K562 (cell line): ENCODE results near the gene KLF17. TPM values are rescaled to one million over a fixed set of nuclear protein-coding genes. Genes with fewer than 3 reads are reported as not detected.

Experiments used
- C11orf30 ChIP-seq: fragments of 450-650 bp; IDR thresholded peaks from 2 replicates; pipeline ENCODE4 v1.6.1; 2016; ENCODE audit warnings: low read depth, mild to moderate bottlenecking
- CCNT2 ChIP-seq: IDR thresholded peaks from 2 replicates; pipeline ENCODE4 v1.6.1; 2011; ENCODE audit warnings: borderline replicate concordance, low read depth, mild to moderate bottlenecking, moderate library complexity, mixed read lengths, low read length; ENCODE audit not compliant: insufficient read length; ENCODE audit errors: extremely low read depth
- PHTF2 ChIP-seq: fragments of 250-450 bp; sonication (Bioruptor Pico); IDR thresholded peaks from 2 replicates; pipeline ENCODE4 v1.5.0; 2021; ENCODE audit warnings: mild to moderate bottlenecking
- SMAD1 ChIP-seq: fragments of 150-350 bp; IDR thresholded peaks from 2 replicates; pipeline ENCODE4 v1.6.1; 2014; ENCODE audit warnings: low read length, low read depth; ENCODE audit not compliant: partially characterized antibody
- SMARCC2 ChIP-seq: fragments of 450-650 bp; IDR thresholded peaks from 2 replicates; pipeline ENCODE4 v1.6.1; 2017; ENCODE audit warnings: antibody characterized with exemption, moderate library complexity, mild to moderate bottlenecking, low read depth
- SRSF9 ChIP-seq: fragments of 200-400 bp; formaldehyde crosslinking; IDR thresholded peaks from 2 replicates; pipeline ENCODE4 v1.6.1; 2017; ENCODE audit warnings: low read depth, low read length, borderline replicate concordance
- ZFPM2 ChIP-seq: fragments of 250-450 bp; sonication (Bioruptor Pico); IDR thresholded peaks from 2 replicates; pipeline ENCODE4 v1.5.1; 2022; ENCODE audit warnings: mild to moderate bottlenecking
- ZKSCAN1 ChIP-seq: fragments of 150-350 bp; IDR thresholded peaks from 2 replicates; pipeline ENCODE4 v1.6.1; 2016; ENCODE audit warnings: low read depth, low read length
- ZNF140 ChIP-seq: fragments of 250-450 bp; sonication (Bioruptor Pico); IDR thresholded peaks from 2 replicates; pipeline ENCODE4 v1.8.0; 2021; ENCODE audit warnings: moderate library complexity, mild to moderate bottlenecking, inconsistent platforms
- ZNF316 ChIP-seq: fragments of 450-650 bp; IDR thresholded peaks from 2 replicates; pipeline ENCODE4 v1.6.1; 2016
- ZNF408 ChIP-seq: fragments of 250-450 bp; sonication (Bioruptor Pico); IDR thresholded peaks from 2 replicates; pipeline ENCODE4 v1.4.0; 2020; ENCODE audit warnings: low read depth, mild to moderate bottlenecking, moderate library complexity
- ZNF830 ChIP-seq: fragments of 250-450 bp; sonication (Bioruptor Pico); IDR thresholded peaks from 2 replicates; pipeline ENCODE4 v1.5.0; 2021; ENCODE audit warnings: mild to moderate bottlenecking
- polyA plus RNA-seq, 8 experiments: library from polyadenylated mRNA; depleted of rRNA in 4 of 8; stranded (reverse) in 5 of 8; unstranded in 3 of 8; fragments of >200 nt; fragmentation: Nextera tagmentation in 2 of 8; fragmentation: Illumina TruSeq in 1 of 8; extraction: Ambion mirVana in 2 of 8; extraction: Trizol in 1 of 8; gene quantifications; 2 replicates each; pipeline versions ENCODE4 v1.2.1 to v1.2.3, GENCODE V29; 2011 to 2014; ENCODE audit warnings: inconsistent platforms in 1 of 8, missing spikeins in 1 of 8
- total RNA-seq, 7 experiments: library from RNA; depleted of rRNA in 6 of 7; stranded (reverse); fragments of >200 nt in 6 of 7; fragmentation: Illumina TruSeq in 2 of 7; extraction: Trizol in 2 of 7; gene quantifications; 2 replicates each; pipeline versions ENCODE4 v1.2.1 to v1.2.3, GENCODE V29; 2011 to 2021; ENCODE audit warnings: low replicate concordance in 1 of 7
- TF ChIP-seq, protein P1 (sequence below), 2 experiments: fragments of 450-650 bp; IDR thresholded peaks; 2 replicates each; pipeline ENCODE4 v1.6.1; 2016; ENCODE audit warnings: mild to moderate bottlenecking in 2 of 2, borderline replicate concordance in 1 of 2, low read depth in 1 of 2, moderate library complexity in 1 of 2
- TF ChIP-seq, protein P2 (sequence below), 3 experiments: fragments of 200-800 bp in 1 of 3; sonication (Bioruptor generic) in 1 of 3; sonication (generic) in 1 of 3; formaldehyde crosslinking in 1 of 3; IDR thresholded peaks; 2 replicates each; pipeline versions ENCODE4 v1.6.1 to v1.8.0; 2016 to 2022; ENCODE audit warnings: mild to moderate bottlenecking in 2 of 3, missing compliant biosample characterization in 2 of 3, missing genetic modification characterization in 2 of 3, missing genetic modification reagents in 1 of 3
- TF ChIP-seq, protein P3 (sequence below): fragments of 250-450 bp; sonication (Bioruptor Pico); IDR thresholded peaks from 2 replicates; pipeline ENCODE4 v1.6.1; 2021; ENCODE audit warnings: mild to moderate bottlenecking
- TF ChIP-seq, protein P4 (sequence below): IDR thresholded peaks from 3 replicates; pipeline ENCODE4 v1.6.1; 2011; ENCODE audit warnings: borderline replicate concordance, mild to moderate bottlenecking, moderate library complexity; ENCODE audit not compliant: insufficient read length; ENCODE audit errors: extremely low read depth

Gene KLF17
- total and polyA plus RNA-seq, 9 of the 15 experiments (the other 6 are each of a cell fraction or from before 2014, with no cell fraction given) = 0.01 to 0.24 (median 0.13) TPM; not detected in 6

DNA sequence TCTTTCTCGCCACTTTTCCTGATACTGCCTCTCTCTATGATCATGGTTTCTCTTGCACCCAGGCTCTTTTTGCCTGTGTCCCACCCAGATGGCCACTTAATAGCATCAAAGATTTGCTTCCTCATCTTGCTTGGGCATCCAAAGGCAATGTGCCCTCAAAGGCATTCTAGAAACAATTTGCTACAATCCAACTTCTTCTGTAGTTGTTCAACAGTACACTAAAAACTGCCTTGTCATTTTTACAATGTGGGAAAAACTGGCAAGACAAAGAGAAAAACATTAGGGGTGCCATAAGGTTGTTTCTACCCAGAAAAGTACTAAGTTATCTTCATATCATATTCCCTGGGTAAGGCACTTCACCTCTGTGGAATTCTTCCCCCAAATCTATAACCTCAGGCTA, 39.3 kb downstream of the KLF17 start (continued):
- TF ChIP-seq, protein P1, sequence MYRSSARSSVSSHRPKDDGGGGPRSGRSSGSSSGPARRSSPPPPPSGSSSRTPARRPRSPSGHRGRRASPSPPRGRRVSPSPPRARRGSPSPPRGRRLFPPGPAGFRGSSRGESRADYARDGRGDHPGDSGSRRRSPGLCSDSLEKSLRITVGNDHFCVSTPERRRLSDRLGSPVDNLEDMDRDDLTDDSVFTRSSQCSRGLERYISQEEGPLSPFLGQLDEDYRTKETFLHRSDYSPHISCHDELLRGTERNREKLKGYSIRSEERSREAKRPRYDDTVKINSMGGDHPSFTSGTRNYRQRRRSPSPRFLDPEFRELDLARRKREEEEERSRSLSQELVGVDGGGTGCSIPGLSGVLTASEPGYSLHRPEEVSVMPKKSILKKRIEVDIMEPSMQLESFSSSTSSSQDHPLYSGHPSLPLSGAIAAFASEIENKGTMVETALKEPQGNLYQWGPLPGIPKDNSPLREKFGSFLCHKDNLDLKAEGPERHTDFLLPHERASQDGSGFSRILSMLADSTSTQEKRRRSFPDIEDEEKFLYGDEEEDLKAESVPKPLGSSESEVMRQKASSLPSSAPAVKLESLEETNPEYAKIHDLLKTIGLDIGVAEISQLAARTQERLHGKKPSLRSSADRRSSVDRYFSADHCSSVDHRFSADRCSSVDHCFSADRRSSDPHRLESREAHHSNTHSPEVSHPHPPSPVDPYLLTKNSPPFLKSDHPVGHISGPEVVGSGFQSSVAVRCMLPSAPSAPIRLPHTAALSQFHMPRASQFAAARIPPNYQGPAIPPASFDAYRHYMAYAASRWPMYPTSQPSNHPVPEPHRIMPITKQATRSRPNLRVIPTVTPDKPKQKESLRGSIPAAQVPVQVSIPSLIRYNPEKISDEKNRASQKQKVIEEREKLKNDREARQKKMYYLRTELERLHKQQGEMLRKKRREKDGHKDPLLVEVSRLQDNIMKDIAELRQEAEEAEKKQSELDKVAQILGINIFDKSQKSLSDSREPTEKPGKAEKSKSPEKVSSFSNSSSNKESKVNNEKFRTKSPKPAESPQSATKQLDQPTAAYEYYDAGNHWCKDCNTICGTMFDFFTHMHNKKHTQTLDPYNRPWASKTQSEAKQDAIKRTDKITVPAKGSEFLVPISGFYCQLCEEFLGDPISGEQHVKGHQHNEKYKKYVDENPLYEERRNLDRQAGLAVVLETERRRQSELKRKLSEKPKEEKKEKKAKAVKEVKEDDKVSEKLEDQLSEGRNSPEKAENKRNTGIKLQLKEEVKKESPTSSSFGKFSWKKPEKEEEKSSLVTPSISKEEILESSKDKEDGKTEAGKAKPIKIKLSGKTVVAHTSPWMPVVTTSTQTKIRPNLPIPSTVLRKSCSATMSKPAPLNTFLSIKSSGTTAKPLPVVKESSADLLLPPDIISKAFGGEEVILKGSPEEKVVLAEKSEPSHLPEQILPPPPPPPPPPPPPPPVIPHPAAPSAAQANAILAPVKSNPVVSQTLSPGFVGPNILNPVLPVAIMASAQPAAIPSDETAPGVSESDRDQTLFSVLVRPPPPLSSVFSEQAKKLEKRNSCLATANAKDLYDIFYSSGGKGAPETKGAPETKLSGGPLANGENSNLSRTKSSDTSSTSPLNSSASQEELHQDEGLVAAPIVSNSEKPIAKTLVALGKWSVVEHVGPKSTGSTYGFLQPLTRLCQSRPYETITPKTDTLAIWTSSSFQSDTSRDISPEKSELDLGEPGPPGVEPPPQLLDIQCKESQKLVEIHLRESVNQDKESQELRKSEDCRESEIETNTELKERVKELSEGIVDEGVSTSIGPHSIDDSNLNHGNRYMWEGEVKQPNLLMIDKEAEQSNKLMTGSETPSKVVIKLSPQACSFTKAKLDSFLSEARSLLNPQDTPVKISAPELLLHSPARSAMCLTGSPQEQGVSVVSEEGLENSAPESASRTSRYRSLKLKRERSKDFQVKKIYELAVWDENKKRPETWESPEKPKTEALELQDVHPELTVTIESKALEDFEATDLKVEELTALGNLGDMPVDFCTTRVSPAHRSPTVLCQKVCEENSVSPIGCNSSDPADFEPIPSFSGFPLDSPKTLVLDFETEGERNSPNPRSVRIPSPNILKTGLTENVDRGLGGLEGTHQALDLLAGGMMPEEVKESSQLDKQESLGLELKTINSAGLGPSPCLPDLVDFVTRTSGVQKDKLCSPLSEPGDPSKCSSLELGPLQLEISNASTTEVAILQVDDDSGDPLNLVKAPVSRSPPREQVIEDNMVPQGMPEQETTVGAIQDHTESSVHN (IDR thresholded peaks at IDR 0.05; ENCODE audit: borderline replicate concordance in 1 of 2, low read depth in 1 of 2) = no peak
- TF ChIP-seq CCNT2 (no peak), ZNF140 (CRISPR knock-in tag) (no peak), SRSF9 (no peak), C11orf30 (peak; percentile 55; the same call in 1 of the 2 replicates), ZFPM2 (CRISPR knock-in tag) (no peak), ZNF408 (CRISPR knock-in tag) (no peak), ZKSCAN1 (no peak), SMAD1 (no peak), ZNF316 (peak; percentile 21; the same call in 1 of the 2 replicates), PHTF2 (no peak), ZNF830 (CRISPR knock-in tag) (no peak), SMARCC2 (no peak)
- TF ChIP-seq, protein P2, sequence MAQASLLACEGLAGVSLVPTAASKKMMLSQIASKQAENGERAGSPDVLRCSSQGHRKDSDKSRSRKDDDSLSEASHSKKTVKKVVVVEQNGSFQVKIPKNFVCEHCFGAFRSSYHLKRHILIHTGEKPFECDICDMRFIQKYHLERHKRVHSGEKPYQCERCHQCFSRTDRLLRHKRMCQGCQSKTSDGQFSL (CRISPR knock-in tag; IDR thresholded peaks at IDR 0.05) = no peak
- TF ChIP-seq, protein P2 (tag; IDR thresholded peaks at IDR 0.05) = no peak
- TF ChIP-seq, protein P3, sequence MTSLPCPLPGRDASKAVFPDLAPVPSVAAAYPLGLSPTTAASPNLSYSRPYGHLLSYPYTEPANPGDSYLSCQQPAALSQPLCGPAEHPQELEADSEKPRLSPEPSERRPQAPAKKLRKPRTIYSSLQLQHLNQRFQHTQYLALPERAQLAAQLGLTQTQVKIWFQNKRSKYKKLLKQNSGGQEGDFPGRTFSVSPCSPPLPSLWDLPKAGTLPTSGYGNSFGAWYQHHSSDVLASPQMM = no peak
- TF ChIP-seq, protein P4, sequence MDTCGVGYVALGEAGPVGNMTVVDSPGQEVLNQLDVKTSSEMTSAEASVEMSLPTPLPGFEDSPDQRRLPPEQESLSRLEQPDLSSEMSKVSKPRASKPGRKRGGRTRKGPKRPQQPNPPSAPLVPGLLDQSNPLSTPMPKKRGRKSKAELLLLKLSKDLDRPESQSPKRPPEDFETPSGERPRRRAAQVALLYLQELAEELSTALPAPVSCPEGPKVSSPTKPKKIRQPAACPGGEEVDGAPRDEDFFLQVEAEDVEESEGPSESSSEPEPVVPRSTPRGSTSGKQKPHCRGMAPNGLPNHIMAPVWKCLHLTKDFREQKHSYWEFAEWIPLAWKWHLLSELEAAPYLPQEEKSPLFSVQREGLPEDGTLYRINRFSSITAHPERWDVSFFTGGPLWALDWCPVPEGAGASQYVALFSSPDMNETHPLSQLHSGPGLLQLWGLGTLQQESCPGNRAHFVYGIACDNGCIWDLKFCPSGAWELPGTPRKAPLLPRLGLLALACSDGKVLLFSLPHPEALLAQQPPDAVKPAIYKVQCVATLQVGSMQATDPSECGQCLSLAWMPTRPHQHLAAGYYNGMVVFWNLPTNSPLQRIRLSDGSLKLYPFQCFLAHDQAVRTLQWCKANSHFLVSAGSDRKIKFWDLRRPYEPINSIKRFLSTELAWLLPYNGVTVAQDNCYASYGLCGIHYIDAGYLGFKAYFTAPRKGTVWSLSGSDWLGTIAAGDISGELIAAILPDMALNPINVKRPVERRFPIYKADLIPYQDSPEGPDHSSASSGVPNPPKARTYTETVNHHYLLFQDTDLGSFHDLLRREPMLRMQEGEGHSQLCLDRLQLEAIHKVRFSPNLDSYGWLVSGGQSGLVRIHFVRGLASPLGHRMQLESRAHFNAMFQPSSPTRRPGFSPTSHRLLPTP = no peak
